A549 (cell line): ENCODE measurements around the gene MCM3AP. TPM values are rescaled to one million over a fixed set of nuclear protein-coding genes. Genes with fewer than 3 reads are reported as not detected.

Experiments used
- ATAC-seq, 2 experiments: fragments of 200-7000 bp in 1 of 2; fragments of >200 bp in 1 of 2; cut with Nextera tagmentation in 1 of 2; cut with Tn5 transposase in 1 of 2; 3 replicates each; pipeline versions ENCODE4 v1.8.0 to v1.9.1; 2018 to 2020; ENCODE audit warnings: mild to moderate bottlenecking in 1 of 2, moderate library complexity in 1 of 2
- CTCF ChIA-PET: fragments of 300-600 bp; sonication (Branson Sonifier 250); formaldehyde crosslinking; extraction: SDS; loops from one replicate; lab custom pipeline; 2021; ENCODE audit warnings: antibody characterized with exemption, inconsistent platforms; lab: Yijun Ruan, JAX
- POLR2A ChIA-PET: fragments of 350-600 bp; formaldehyde crosslinking; extraction: SDS; loops from one replicate; lab custom pipeline; 2021; ENCODE audit warnings: antibody characterized with exemption, inconsistent platforms; lab: Yijun Ruan, JAX
- DNase-seq, 2 experiments: peaks; one replicate each; pipeline versions ENCODE4 v3.0.0 to v3.0.0-alpha.2; 2011 to 2016; ENCODE audit warnings: low read depth in 1 of 2, low spot score in 1 of 2
- FAIRE-seq: peaks from 2 replicates; lab custom pipeline; 2011; peaks lifted over from hg19 to GRCh38; lab: Jason Lieb, UNC
- H3K27ac ChIP-seq, 2 experiments: fragments of >200 bp; sonication (Bioruptor Twin); formaldehyde crosslinking; 3 replicates each; pipeline ENCODE4 v1.5.1; 2016 to 2017
- H3K4me1 ChIP-seq: fragments of >200 bp; sonication (Bioruptor Twin); formaldehyde crosslinking; 3 replicates; pipeline ENCODE4 v1.6.1; 2016
- H3K4me2 ChIP-seq: fragments of >200 bp; sonication (Bioruptor Twin); formaldehyde crosslinking; 3 replicates; pipeline ENCODE4 v1.6.1; 2016
- H3K4me3 ChIP-seq: fragments of >200 bp; sonication (Bioruptor Twin); formaldehyde crosslinking; 3 replicates; pipeline ENCODE4 v1.5.1; 2016
- H3K9me3 ChIP-seq: fragments of >200 bp; sonication (Bioruptor Twin); formaldehyde crosslinking; 3 replicates; pipeline ENCODE4 v1.6.1; 2016
- BHLHE40 ChIP-seq: IDR thresholded peaks from 2 replicates; pipeline ENCODE4 v1.6.1; 2012; ENCODE audit warnings: low read depth, low read length, inconsistent platforms
- CHD4 ChIP-seq: fragments of 200-600 bp; sonication (generic); IDR thresholded peaks from 2 replicates; pipeline ENCODE4 v1.6.1; 2016; ENCODE audit warnings: antibody characterized with exemption, mild to moderate bottlenecking, borderline replicate concordance
- E2F6 ChIP-seq: IDR thresholded peaks from 2 replicates; pipeline ENCODE4 v1.6.1; 2012; ENCODE audit warnings: low read depth, borderline replicate concordance
- ELK1 ChIP-seq: fragments of 150-350 bp; IDR thresholded peaks from 2 replicates; pipeline ENCODE4 v1.6.1; 2014; ENCODE audit warnings: low read depth, mild to moderate bottlenecking, low read length
- FOSL2 ChIP-seq, 2 experiments: fragments of 450-650 bp in 1 of 2; fragments of >200 bp in 1 of 2; sonication (Bioruptor Twin) in 1 of 2; formaldehyde crosslinking; IDR thresholded peaks; 2 replicates each; pipeline versions ENCODE4 v1.5.0 to v1.6.1; 2016 to 2020; ENCODE audit warnings: mild to moderate bottlenecking in 1 of 2, moderate library complexity in 1 of 2
- GATA3 ChIP-seq: IDR thresholded peaks from 2 replicates; pipeline ENCODE4 v1.6.1; 2012; ENCODE audit warnings: borderline replicate concordance
- HMGXB4 ChIP-seq: fragments of 250-450 bp; sonication (Bioruptor Pico); IDR thresholded peaks from 2 replicates; pipeline ENCODE4 v1.5.0; 2021; ENCODE audit warnings: mild to moderate bottlenecking, moderate library complexity, borderline replicate concordance
- HOXA7 ChIP-seq: fragments of 250-450 bp; sonication (Bioruptor Pico); IDR thresholded peaks from 2 replicates; pipeline ENCODE4 v1.5.0; 2020; ENCODE audit warnings: mild to moderate bottlenecking, moderate library complexity
- HOXB5 ChIP-seq: fragments of 250-450 bp; sonication (Bioruptor Pico); IDR thresholded peaks from 2 replicates; pipeline ENCODE4 v1.5.0; 2020; ENCODE audit warnings: mild to moderate bottlenecking, moderate library complexity
- KDM5A ChIP-seq: fragments of 200-600 bp; sonication (generic); IDR thresholded peaks from 2 replicates; pipeline ENCODE4 v1.6.1; 2016; ENCODE audit warnings: antibody characterized with exemption, mild to moderate bottlenecking
- MAFK ChIP-seq: fragments of 450-650 bp; IDR thresholded peaks from 2 replicates; pipeline ENCODE4 v1.6.1; 2014; ENCODE audit not compliant: partially characterized antibody
- MAZ ChIP-seq: fragments of 150-350 bp; IDR thresholded peaks from 2 replicates; pipeline ENCODE4 v1.6.1; 2014; ENCODE audit warnings: antibody characterized with exemption, low read depth, low read length, borderline replicate concordance
- NR3C1 ChIP-seq: fragments of >200 bp; sonication (Bioruptor Twin); formaldehyde crosslinking; IDR thresholded peaks from 3 replicates; pipeline ENCODE4 v1.6.1; 2017
- POLR2A ChIP-seq: IDR thresholded peaks from 2 replicates; pipeline ENCODE4 v1.6.1; 2012; ENCODE audit warnings: mild to moderate bottlenecking, low read length
- RAD21 ChIP-seq, 2 experiments: fragments of >200 bp in 1 of 2; sonication (Bioruptor Twin) in 1 of 2; formaldehyde crosslinking in 1 of 2; IDR thresholded peaks in 1 of 2; conservative IDR thresholded peaks in 1 of 2; 2 replicates in 1 of 2; 3 replicates in 1 of 2; pipeline ENCODE4 v1.6.1; 2012 to 2018; ENCODE audit warnings: inconsistent platforms in 1 of 2
- RCOR1 ChIP-seq: fragments of 150-350 bp; IDR thresholded peaks from 2 replicates; pipeline ENCODE4 v1.6.1; 2014; ENCODE audit warnings: antibody characterized with exemption, low read length, low read depth
- REST ChIP-seq: fragments of 200-600 bp; sonication (generic); IDR thresholded peaks from 2 replicates; pipeline ENCODE4 v1.6.1; 2016; ENCODE audit warnings: antibody characterized with exemption, mild to moderate bottlenecking, moderate library complexity
- SMC3 ChIP-seq: fragments of >200 bp; sonication (Bioruptor Twin); formaldehyde crosslinking; IDR thresholded peaks from 3 replicates; pipeline ENCODE4 v1.6.1; 2018; ENCODE audit warnings: inconsistent platforms
- USF2 ChIP-seq: fragments of 450-650 bp; IDR thresholded peaks from 2 replicates; pipeline ENCODE4 v1.6.1; 2014; ENCODE audit warnings: antibody characterized with exemption
- ZFP36 ChIP-seq: fragments of 450-650 bp; IDR thresholded peaks from 2 replicates; pipeline ENCODE4 v1.6.1; 2014; ENCODE audit warnings: borderline replicate concordance; ENCODE audit not compliant: partially characterized antibody
- ZSCAN20 ChIP-seq: fragments of 250-450 bp; sonication (Bioruptor Pico); IDR thresholded peaks from 2 replicates; pipeline ENCODE4 v1.8.0; 2022; ENCODE audit warnings: mild to moderate bottlenecking, moderate library complexity
- WGBS: methylation state at CpG from one replicate; pipeline ENCODE4 v1.1.6; 2017; ENCODE audit errors: missing lambda C conversion rate; 5-methylcytosine and 5-hydroxymethylcytosine counted together
- polyA plus RNA-seq, 4 experiments: library from polyadenylated mRNA; depleted of rRNA in 3 of 4; stranded (reverse); fragments of >200 nt; fragmentation: RNase III in 1 of 4; extraction: RNeasy Plus Mini Kit Qiagen cat#74134 plus additional on column Dnase treatment in 1 of 4; gene quantifications; 2 replicates in 3 of 4; 3 replicates in 1 of 4; pipeline ENCODE4 v1.2.3, GENCODE V29; 2011 to 2017

The MCM3AP gene
- polyA plus RNA-seq, 2 of the 4 experiments (the other 2 are of a cell fraction) = 41.2 to 43.6 TPM

- Histone ChIP-seq H3K4me1 (no peaks in the 10 kb centered on the region), H3K4me2 (no peak overlapping the region), H3K4me3 (no peak overlapping the region), H3K9me3 (no peaks in the 10 kb centered on the region), H3K27ac (no peak overlapping the region)
- no peak for ATAC-seq
- 93% methylated on average over 13 of the region's 13 CpGs for WGBS
- DNase-seq = no peak
- ChIA-PET POLR2A (no interaction called here), CTCF (interaction anchor here (0.7 to 1.7 kb wide), 2 partner anchors 17 to 46 kb away, joined by 3 to 5 read pairs; partner anchors contain the start of genes MCM3AP and YBEY)
- TF ChIP-seq NR3C1 = no peak
- no peak for TF ChIP-seq MAFK
- no peak for TF ChIP-seq ZSCAN20 (CRISPR knock-in tag)
- TF ChIP-seq USF2 = no peak
- TF ChIP-seq E2F6 = no peak
- no peak for TF ChIP-seq CHD4
- no peak for TF ChIP-seq SMC3
- no peak for TF ChIP-seq MAZ
- TF ChIP-seq HOXB5 (CRISPR knock-in tag) = no peak
- no peak for TF ChIP-seq HOXA7
- no peak for TF ChIP-seq FOSL2 (IDR thresholded peaks at IDR 0.05)
- TF ChIP-seq FOSL2 (CRISPR knock-in tag; IDR thresholded peaks at IDR 0.05) = no peak
- TF ChIP-seq POLR2A = no peak
- TF ChIP-seq KDM5A = no peak
- no peak for TF ChIP-seq GATA3
- no peak for TF ChIP-seq BHLHE40
- no peak for TF ChIP-seq HMGXB4 (CRISPR knock-in tag)
- no peak for TF ChIP-seq RCOR1
- TF ChIP-seq ZFP36 = no peak
- TF ChIP-seq ELK1 = no peak
- no peak for TF ChIP-seq REST
- FAIRE-seq = no peak
These were observed 17.0 kb downstream of the MCM3AP start for GRCh38 chr21:46268371-46268770.

- H3K4me2 ChIP-seq = no peak overlapping the region
- FAIRE-seq = no peak
- H3K4me3 ChIP-seq = no peak overlapping the region
- TF ChIP-seq ELK1 (no peak), ZSCAN20 (CRISPR knock-in tag) (no peak), MAZ (no peak), KDM5A (no peak), SMC3 (no peak), RAD21 (conservative IDR thresholded peaks at IDR 0.05 in 1 of 2, IDR thresholded peaks at IDR 0.05 in 1 of 2) (no peak)
- TF ChIP-seq, all 56 proteins: peak for 0
- DNase-seq (no peak), ATAC-seq (no peak)
- CTCF ChIA-PET = interaction anchor here (0.9 to 1.7 kb wide), 2 partner anchors 19 to 26 kb away, joined by 3 to 5 read pairs; partner anchors contain the start of genes MCM3AP and YBEY
- H3K4me1 ChIP-seq = no peaks in the 10 kb centered on the region
- no peak overlapping the region for H3K27ac ChIP-seq
- 94% methylated on average over 12 of the region's 19 CpGs for WGBS
- POLR2A ChIA-PET = no interaction called here
- H3K9me3 ChIP-seq = no peaks in the 10 kb centered on the region
These were observed 18.5 kb downstream of the MCM3AP start for GRCh38 chr21:46266946-46267345.
